GM18873 (cell line): ENCODE measurements around the gene MAP7.

ENCODE experiments used
- ATAC-seq: cut with Tn5 transposase; IDR thresholded peaks from one replicate; pipeline ENCODE4 v1.9.1; 2021; ENCODE audit warnings: mild to moderate bottlenecking, moderate library complexity, moderate number of reproducible peaks; ENCODE audit not compliant: unreplicated experiment, low FRiP score

The MAP7 gene

DNA sequence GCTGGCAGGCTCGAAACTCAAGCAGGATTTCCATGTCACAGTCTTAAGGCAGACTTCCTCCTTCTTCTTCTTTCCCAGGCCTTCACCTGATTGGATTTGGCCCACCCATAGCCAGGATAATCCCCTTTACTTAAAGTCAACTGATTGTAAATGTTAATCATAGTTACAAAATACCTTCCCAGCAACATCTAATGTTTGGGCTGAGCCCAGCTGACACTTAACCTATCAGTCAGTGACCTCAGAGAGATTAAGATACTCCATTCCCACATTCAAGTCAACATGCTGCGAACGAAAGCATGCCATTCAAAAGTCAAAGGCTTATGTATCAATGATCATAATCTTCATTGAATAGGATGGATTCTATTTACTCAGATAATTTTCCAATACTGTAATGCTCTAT, 16.0 kb downstream of the MAP7 start:
- no peak for ATAC-seq

DNA sequence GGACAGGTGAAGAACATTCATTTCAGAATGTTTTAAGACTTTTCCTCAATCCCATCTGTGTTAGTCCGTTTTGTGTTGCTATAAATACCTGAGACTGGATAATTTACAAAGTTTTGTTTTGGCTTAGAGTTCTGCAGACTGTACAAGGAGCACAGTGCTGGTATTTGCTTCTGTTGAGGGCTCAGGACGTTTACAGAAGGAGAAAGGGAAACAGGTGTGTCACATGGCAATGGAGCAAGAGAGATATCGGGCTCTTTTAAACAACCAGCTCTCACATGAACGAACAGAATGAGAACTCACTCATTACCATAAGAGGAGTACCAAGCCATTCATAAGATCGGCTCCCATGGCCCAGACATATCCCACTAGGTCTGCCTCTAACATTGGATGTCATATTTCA, 16.7 kb downstream of the MAP7 start:
- no peak for ATAC-seq

DNA sequence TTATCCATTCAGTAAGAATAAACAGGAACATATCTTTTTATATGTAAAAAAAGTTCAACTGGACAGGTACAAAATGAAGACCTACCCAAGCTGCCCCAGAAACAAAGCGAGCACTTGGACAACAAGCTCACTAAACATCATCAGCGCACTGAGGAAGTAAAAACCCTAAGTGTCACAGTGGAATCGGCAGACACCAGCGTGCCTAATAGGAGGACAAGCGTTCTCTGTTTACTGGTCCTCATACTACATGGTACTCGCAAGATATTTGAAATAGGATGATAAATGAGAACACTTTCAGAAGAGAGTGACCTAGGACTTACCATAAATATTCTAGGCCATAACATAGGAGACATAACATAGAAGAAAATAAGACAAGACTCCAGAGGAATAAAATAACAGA, 18.2 kb downstream of the MAP7 start:
- no peak for ATAC-seq

DNA sequence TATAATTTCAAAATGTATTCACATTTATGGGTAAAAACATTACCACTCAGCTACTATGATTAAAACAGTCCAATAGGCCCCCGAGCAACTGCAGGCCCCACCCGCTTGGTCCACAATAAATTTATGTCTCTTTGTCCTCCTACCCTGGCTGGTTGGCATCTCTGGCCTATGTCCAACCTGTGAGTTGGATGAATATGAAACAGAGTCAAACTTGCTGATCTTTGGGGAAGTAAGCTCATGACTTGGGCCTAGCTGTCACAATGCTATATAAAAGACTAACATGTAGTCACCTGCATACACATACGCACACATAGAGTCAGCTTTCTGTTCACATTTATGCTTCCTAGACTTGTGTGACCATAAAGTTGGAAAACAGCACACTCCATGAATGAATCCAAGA, 20.5 kb downstream of the MAP7 start:
- ATAC-seq: no peak

DNA sequence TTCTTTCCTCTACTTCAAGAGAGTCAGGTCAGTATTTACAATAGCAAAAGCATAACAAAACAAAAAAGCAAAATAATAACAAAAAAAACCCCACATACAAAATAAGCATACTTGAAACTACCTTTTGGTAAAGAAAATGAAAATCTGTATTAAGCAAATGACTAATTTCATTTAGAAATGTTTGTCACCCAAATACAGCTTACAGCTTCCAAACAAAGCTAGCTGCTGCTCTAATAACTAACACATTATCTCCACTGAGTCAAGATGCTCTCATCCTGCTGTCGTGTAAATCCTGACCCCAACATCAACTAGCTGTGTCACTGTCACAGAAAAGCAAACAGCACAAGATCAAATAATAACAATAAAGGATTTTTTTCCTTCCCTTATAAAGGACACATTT, 21.7 kb downstream of the MAP7 start:
- ATAC-seq: no peak

DNA sequence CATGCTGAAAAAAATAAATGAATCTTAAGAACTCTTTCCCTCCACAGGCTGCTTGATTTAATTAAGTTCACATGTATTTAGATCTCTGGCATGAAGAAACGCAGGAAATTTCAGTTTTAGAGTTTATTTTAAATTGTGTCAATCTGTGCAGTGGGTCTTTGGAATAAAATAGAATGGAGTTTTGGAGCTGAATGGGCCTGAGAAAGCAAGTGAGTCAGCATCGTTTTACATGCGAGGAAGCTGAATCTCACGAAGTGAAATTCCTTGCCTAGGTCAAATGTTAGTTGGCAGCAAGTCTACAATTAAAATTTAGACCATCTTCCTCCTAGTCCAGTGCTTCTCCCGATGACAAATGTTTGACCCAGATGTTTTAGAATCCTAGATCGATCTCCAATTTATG, 22.4 kb downstream of the MAP7 start:
- no peak for ATAC-seq

DNA sequence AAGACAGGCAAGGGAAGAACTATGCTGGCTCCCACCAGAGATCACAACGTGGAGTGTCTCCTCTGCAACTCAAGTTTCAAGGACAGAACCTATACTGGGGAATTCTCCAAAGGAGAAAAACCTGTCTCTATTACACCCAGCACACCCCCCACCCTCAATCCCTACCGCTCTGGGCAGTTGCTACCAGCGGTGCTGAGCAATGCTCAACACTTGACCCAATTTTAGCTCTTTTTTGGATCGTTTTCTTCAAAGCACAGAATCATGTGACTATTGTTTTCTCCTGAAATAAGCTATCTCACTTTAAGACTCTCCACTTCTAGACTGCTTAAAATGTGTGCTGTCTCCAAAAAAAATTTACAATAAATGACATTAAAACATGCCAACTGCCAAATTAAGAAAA, 23.3 kb downstream of the MAP7 start:
- no peak for ATAC-seq

DNA sequence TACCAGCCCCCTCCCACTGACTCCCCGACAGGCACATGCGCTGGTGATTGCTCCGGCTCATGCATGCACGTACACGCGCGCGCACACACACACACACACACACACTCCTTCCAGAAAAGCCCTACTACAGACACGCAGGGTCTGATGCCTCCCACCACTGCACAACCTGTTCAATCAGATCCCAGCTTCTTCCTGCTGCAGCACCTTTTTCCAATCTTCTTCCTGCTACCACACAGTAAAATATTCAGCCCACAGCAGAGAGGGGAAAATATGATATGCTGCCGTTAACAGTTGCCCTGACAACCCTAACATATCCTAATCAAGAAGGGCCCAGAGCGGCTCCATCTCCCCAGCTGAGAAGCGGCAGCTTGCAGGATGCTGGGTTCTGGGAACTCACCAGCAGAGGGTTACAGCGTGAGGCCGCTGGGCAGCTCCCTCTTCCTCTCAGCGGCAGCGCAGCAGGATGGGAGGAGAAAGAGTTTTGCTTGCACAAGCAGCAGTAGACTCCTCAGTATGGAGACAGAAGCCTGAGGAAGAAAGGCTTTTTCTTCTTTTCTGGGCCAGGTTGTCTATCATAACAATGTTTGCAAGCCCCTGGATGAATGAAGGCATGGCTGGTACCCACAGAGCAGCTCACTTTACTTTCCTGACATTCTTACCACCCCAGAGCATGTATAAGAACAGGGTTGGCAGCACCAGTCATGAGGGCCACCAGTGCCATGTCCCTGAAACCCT, 23.9 kb downstream of the MAP7 start:
- ATAC-seq: no peak

DNA sequence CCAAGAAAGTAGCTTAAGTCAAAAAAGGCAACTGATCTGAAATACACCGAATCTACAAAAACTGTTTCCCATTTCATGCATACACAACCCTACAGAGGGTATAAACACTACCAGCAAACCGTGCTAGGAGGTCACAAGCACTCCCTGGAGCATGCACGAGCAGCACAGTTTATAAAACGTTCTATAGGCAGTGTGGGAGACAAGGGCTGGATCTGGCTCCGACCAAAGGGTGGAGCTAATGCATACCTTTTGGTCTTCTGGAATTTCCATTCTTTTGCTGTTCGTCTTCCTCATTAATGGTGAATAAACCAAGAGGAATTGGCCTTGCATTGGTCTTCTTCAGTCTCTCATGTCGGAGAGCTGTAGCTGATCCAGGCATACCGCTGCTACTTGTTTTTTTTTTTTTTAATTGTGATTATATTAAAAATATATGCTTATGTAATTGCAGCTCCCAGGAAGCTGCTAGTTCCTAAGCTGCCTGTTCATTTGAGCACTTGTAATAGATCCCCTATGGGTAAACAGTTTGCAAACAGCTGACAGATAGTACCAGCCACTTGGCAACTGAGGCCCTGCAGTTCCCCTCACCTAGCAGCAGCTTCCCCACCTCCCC, 24.5 kb downstream of the MAP7 start:
- no peak for ATAC-seq

DNA sequence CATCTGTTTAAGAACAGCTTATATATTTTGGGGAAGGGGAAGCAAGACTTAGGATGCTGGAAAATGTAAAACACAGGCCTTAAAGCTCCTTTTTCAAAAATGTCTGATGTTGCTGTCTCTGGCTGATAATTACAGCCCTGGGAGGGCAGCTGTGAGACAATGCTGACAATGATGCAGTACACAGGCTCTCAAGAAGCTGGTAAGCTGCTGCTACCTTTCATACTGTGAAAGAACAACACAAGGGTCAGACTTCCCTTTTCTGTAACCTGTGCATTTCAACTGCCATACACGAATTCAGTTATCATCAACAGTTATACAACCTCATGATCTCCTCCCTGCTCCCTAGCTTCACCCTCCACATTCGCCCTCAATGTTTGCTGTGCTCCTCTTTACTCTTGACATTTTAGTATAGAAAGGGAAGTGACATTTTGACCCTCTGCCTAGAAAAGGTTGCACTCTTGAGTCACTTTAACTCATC, 25.2 kb downstream of the MAP7 start:
- ATAC-seq: no peak

DNA sequence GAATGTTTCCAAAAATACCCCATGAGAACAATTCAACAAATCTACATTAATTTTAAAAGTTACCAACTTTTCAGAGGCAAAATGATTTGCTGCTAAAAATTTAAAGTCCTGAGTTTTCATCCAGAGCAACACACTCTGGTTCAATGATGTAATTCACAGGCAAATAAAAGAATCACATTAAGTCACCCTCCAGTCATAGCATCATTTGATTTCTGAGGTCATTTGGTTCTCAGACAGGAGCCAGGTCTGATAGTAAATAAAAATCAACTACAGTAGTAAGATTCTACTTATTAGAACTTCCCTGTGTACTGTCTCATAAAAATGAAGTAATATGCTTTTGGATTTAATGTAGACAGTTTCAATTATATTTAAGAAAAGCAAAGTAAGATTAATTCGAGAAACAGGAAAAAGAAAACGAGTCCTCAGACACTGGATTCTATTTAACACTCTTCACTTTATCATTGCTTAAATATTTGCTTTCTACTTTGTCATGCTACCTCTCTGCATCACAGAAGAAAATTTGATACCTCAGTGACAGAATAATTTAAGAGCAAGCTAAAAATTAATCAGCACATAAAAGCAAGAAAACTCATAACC, 25.8 kb downstream of the MAP7 start:
- ATAC-seq: no peak

DNA sequence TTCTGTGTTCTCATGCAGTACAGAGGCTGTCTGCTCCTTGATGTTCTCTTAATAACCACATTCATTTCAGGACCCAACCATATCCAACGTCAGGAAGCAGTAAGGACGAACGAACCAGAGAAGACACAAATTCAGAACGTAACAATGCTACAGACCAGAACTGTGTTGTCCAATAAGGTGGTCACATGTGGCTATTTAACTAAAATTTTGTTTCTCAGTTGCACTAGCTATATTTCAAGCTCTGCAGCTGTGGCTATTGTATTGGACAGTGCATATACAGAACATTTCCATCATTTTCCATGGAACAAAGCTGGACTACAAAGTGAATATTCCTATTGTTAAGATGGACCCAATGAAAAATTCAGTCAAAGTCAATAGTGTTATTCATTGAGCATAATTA, 27.0 kb downstream of the MAP7 start:
- no peak for ATAC-seq

DNA sequence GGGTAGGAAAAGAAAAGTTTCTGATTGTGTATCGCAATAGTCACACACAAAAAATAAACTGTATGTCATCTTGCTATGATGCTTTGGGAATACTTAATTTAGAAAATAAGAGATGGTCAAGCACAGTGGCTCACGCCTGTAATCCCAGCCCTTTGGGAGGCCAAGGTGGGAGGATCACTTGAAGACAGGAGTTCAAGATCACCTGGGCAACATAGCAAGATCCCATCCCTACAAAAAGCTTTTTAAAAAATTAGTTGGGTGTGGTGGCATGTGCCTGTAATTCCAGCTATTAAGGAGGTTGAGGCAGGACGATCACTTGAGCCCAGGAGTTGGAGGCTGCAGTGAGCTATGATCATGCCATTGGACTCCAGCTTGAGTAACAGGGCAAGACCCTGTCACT, 27.6 kb downstream of the MAP7 start:
- no peak for ATAC-seq

DNA sequence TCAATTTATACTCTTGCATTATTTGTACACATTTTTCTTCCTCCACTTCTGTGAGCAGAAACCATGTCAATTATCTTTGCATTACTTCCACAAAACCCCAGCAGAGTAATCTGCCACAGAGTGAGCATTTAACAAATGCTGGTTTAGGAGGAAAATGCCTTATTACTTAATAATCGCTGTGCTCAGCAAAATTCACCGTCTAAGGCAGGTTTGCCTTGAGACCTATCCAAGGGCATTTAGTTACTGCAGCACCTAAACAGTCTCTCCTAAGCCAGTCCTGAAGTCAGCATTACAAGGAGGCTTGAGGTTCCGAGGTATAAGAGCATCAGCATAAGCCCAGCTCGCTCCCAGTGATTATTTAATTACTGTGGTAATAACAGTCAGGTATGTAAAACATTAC, 28.3 kb downstream of the MAP7 start:
- no peak for ATAC-seq

DNA sequence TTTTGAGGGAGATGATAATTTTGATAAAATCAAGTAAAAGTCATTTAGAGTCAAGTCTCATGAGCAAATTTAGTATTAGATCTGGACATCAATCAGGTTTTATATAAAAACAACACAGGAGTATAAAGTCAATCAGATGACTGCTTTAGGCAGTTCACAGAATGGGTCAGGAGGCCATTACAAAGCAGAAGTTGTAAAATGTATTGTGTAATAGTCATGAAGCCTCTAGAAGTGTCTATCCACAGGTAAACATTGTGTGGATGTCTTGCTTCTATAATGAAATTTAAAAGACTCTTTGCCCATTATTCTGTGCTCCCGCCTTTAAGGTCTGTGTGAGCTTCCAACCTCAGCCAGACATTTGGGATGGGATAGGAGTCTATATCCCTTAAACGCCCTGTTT, 28.8 kb downstream of the MAP7 start:
- no peak for ATAC-seq

DNA sequence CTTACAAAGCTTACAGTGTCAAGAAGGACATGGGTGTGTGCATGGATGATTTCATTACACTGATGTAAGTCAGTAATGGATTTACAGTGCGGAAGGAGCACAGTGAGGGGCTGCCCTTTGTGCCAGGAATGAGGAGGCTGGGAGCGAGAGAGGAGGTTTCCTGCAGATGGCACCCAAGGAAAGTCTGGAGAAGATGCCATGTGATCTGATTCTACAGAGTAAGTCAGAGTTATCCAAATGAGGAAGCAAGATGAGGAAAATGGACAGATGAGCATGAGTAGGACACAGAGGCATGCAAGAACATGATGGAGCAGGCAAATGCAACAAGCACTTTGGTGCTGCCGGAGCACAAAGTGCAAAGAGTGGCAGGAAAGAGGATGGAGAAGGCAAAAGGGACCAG, 29.7 kb downstream of the MAP7 start:
- no peak for ATAC-seq

DNA sequence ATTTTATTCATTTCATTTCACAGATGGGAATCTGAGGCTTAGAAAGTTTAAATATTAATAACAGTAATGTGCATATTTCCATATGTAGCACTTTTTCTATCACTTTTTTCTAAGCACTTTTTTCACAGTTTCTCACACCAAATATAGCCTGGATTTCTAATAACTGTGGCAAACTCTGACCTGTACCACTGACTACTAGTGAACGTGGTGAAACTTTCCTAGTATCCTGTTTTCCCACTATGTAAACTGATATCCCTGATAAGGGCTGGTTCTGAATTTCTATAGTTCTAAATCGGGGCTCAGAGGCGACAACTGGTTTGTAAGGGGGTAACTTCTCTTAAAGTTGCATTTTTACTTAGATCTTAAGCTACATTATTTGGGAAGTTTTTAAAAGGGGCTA, 32.6 kb downstream of the MAP7 start:
- ATAC-seq: no peak

DNA sequence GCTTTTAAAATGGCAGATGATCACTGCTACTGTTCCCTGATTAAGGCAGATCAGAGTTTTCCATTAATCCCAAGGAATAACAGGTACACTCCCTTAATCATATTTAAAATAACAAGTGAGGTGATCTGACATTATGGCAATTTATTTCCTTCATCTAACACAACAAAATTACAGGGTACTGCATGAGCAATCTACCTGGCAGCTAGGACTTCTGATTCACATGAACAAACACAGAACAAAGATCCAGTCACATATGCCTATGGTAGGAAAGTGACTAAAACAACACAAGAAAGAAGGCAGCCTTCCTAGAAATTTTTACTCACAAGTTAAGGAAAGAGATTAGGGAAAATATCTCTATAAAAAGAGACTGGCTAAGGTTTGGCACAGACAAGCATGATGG, 33.2 kb downstream of the MAP7 start:
- ATAC-seq: no peak

DNA sequence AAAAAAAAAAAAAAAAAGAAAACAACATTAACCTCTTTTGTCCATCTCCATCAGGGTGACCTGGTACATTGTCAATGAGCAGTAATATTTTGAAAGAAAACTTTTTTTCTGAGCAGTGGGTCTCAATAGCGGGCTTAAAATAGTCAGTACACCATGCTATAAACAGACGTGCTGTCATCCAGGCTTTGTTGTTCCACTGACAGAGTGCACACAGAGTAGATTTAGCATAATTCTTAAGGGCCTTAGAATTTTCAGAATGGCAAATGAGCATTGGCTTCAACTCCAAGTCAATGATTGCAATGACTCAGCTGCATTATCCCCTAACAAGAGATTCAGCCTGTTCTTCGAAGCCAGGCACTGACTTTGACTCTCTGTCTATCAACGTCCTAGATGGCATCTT, 35.6 kb downstream of the MAP7 start:
- no peak for ATAC-seq

DNA sequence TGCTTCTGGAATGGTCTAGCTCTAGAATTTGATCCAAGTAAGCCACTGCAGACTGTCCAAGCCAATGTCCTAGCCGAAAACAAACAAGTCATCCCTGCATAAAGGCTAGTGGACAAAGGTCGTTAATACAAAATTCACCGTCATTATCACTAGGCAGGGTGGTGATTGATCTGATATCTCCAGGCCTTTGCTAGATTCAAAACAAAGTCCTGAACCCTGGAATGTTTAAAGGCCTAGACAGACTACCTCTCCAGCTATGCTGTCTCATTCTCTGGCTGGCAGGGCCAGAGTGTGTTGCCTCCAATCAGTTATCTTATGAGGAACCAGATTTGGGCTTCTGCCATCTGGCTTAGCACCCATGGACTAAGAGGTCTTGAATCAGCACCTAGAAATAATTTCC, 38.3 kb downstream of the MAP7 start:
- no peak for ATAC-seq

DNA sequence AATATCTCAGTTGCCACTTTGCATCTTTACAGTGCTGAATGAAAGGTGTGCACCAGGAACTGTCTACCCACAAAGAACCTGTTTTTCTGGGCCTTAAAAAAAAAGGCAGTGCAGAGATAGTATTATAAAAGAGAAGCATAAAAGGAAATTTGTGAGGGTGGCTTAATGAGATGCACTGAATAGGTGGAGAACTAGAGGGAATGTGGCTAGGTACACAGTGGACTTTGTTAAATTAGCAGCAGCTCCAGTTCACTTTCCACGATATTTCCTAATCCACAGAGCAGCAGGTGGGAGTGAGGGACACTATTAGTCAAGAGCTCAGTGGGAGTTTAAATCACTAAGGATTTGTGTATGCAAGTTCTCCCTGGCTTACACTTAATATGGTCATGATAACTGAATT, 38.8 kb downstream of the MAP7 start:
- ATAC-seq: no peak

DNA sequence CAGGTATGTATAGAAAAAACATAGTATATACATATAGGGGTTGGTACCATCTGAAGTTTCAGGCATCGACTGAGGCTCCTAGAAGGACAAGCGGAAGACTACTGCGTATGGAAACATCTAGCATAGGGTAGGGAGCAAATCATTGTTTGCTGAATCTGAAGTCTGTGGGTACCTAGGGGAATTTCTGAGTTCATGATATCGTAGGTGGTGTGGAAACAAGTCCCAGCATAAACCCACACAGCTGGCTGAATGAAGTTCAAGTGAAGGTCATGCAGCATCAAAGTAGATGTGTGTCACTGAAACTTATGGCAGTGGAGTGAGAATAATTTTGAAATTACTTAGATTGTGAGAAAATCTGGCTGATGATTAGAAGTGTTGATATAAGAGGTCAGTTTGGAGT, 39.4 kb downstream of the MAP7 start:
- ATAC-seq: no peak
